ENCODE results near the gene IRF1.
"Not testable (repeated sequence)": the region's sequence is repeated elsewhere in the genome, so short reads cannot be mapped to it uniquely, and the experiment has no call there.

The IRF1 gene

DNA sequence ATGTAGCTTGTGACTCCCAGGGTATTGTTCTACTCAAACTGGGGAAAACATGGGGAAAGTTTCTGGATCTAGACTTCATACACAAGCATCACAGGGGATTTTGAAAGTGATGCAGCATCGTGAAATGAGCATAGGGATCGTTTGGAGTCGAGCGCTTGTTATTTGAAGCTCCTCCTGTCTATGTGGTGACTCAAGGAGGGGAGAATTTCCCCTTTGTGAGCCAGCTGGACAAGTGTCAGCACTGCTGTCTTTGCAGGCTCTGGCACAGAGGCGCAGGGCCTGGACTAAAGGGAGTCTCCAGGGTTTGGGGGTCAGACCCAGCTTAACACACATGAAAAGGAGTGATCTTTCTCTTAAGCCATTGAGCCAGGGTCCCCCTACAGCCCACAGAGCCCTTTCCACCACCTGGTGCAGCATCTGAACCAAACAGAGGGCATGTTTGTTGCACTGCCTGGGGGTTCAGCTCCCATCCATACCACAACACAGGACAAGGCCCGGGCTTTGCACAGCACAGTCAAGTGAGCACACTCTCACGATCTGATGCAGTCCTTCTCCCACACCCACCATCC, 51.0 kb downstream of the IRF1 start:
- DNase-seq (ENCODE audit: low read depth, low spot score), result no peak

GRCh38 chr5:132438917-132439316, 51.7 kb downstream of the IRF1 start:
- DNase-seq (ENCODE audit: low read depth, low spot score), result no peak

- DNase-seq (ENCODE audit: low read depth, low spot score), result not testable (repeated sequence)
Observed at GRCh38 chr5:132438267-132438645, 52.3 kb downstream of the IRF1 start.

DNA sequence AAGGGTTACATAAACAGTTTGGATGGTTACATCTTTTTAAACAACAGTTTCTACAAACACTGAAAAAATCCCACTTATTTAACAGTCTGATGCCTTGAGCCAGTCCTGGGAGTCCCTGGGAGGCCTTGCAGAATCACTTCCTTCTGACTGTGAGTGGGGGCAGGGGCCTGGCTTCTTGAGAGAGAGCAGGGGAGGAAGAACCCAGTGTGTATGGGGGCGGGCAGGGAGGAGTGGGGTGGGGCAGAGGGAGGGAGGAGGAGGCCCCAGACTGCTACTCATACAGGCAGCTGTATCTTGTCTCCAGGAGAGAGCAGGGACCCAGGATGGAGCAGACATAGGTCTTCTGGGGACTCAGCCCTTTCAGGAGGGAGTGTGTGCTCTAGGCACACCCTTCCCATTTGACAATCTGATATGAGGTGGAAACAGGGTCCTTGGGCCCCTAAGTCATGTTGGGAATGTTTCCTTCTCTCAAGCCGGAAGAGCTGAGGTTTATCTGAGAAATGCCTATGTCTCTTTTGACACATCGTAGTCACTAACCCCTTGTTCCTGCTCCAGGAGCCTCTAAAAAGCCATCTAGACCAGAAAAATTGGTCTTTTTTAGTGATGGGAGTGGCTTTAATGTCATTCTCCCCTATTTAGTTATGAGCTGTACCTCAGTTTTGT, 52.8 kb downstream of the IRF1 start:
- no peak for DNase-seq (ENCODE audit: low read depth, low spot score)

GRCh38 chr5:132436936-132437335, 53.6 kb downstream of the IRF1 start:
- DNase-seq (ENCODE audit: low read depth, low spot score), result no peak

- DNase-seq (ENCODE audit: low read depth, low spot score), result no peak
Observed at GRCh38 chr5:132435886-132436285, 54.7 kb downstream of the IRF1 start.

DNA sequence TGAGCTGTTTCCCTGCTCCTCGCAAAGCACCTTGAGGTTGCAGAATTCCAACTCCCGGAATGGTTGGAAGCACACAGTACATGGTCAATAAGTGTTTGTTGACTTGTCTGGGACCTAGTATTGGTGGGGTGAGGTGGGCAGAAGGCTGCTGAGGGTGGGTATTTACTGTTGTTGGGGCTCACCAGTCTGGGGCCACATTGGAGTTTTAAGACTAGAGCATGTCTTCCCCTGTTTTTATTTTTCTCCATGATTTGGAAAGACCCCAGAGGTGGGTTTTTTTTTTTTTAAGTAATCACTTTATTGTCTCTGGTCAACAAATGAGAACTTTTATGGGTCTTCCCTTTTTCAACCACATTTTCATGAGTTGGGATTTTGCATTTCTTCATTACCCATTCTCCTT, 55.1 kb downstream of the IRF1 start:
- no peak for DNase-seq (ENCODE audit: low read depth, low spot score)

GRCh38 chr5:132434416-132435286, 55.9 kb downstream of the IRF1 start:
- DNase-seq (ENCODE audit: low read depth, low spot score), result no peak

DNA sequence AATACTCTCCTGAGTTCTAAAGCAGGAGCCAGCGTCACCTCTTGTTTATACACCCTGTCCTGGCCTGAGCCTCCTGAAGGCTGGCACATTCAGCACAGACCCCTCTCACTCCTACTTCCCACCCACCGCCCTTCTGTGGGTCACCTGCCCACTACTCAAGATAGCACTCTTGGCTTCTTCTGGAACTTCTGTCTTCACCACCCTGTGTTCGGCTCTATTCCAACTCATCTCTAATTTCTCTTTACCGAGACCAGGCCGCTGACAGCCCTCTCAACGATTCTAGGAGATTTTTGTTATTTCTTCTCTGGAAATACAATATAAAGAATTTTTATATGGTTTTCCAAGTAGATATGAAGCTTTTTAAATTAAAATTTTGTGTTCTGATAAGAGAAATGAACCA, 57.4 kb downstream of the IRF1 start:
- DNase-seq (ENCODE audit: low read depth, low spot score), result no peak

DNA sequence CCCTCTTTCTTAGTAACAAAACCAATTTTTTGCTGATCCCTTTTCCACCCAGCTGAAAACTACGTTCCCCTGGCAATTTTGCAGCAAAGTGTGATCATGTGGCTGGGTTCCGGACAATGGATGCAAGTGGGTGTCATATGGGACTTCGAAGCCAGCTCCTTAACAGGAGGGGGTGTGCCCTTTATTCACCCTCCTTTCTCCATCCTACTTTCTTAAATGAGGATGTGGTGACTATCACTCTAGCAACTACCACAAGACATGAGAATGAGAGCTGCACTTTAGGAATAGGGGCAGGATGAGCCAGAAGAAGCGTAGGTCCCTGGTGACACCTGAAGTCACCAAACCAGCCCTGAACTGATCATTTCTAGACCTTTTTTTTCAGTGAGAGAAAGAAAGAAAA, 58.9 kb downstream of the IRF1 start:
- no peak for DNase-seq (ENCODE audit: low read depth, low spot score)
